ENCODE measurements around the gene TSBP1.
"Not testable (repeated sequence)": the region's sequence is repeated elsewhere in the genome, so short reads cannot be mapped to it uniquely, and the experiment has no call there.

TSBP1 gene

GRCh38 chr6:32273801-32274577 lies 97.7 kb downstream of the TSBP1 start:
- DNase-seq, result not testable (repeated sequence)

DNA sequence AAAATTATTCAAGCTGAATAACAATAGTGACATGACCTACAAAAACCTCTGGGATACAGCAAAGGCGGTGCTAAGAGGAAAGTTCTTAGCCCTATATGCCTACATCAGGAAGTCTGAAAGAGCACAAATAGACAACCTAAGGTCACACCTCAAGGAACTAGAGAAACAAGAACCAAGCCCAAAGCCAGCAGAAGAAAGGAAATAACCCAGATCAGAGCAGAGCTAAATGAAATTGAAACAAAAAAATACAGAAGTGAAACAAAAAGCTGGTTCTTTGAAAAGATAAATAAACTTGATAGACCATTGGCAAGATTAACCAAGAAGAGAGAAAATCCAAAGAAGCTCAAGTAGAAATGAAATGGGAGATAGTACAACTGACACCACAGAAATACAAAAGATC lies 100.3 kb downstream of the TSBP1 start:
- no peak for DNase-seq

- not testable (repeated sequence) for DNase-seq
These were observed 103.2 kb downstream of the TSBP1 start for GRCh38 chr6:32268459-32268858.

DNA sequence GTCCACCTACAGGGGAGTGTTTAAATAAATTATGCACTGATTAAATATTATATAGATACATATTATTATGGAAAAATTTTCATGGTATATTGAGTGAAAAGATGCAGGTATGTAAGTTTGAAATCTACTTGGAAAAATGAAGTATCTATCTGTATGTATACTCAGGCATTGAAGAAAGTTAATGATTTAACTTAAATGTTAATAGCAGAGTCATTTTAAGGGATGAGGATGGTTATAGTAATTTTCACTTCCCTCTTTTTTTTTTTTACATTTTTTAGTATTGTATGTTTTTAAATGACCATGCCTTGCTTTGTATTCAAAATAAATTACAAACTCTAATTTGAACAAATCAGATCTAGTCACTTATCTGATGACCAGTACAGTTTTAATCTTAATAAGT lies 104.7 kb downstream of the TSBP1 start:
- DNase-seq, result no peak

GRCh38 chr6:32257262-32257661 lies 114.4 kb downstream of the TSBP1 start:
- DNase-seq, result not testable (repeated sequence)

GRCh38 chr6:32255199-32256153 lies 116.2 kb downstream of the TSBP1 start:
- no peak for DNase-seq

GRCh38 chr6:32254761-32255198 lies 116.9 kb downstream of the TSBP1 start:
- no peak for DNase-seq

- DNase-seq, result no peak
These were observed 119.2 kb downstream of the TSBP1 start for GRCh38 chr6:32252331-32253009.

DNA sequence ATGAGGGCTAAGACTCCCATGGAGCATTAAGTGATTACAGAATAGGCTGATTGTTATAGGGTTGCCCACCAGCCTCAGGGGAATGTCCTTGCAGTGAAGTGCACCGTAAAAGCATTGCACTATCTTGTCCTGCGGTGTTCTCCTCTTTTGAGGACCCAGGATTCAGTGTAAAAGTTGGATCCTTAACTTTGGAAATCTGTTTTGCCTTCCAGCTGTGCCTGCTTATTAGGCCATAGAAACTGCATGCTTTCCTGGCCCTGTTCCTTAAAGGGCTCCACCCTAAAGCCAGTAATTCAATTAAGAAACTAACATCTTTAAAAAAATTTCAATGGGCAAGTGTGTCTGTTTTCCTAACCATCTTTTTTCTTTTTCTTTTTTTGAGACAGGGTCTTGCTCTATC lies 122.4 kb downstream of the TSBP1 start:
- DNase-seq, result no peak

GRCh38 chr6:32247401-32247800 lies 124.3 kb downstream of the TSBP1 start:
- no peak for DNase-seq

- peak; percentile 8 for DNase-seq
These were observed 126.7 kb downstream of the TSBP1 start for GRCh38 chr6:32244946-32245398.

- no peak for DNase-seq
These were observed 127.4 kb downstream of the TSBP1 start for GRCh38 chr6:32244270-32244669.
